Ectodermal cell (in vitro differentiated cells): ENCODE results near the gene SCGB3A1.

ENCODE experiments used
- H3K27ac ChIP-seq: 2 replicates; pipeline ENCODE4 v1.7.0; 2013; ENCODE audit warnings: mild to moderate bottlenecking, low read depth, low read length; ENCODE audit not compliant: insufficient read depth, poor library complexity, severe bottlenecking
- H3K27me3 ChIP-seq: 2 replicates; pipeline ENCODE4 v1.7.0; 2013; ENCODE audit warnings: mild to moderate bottlenecking, low read length; ENCODE audit not compliant: insufficient read depth, control insufficient read depth, poor library complexity, severe bottlenecking
- H3K36me3 ChIP-seq: one replicate; pipeline ENCODE4 v1.7.0; 2013; ENCODE audit warnings: low read length; ENCODE audit not compliant: control insufficient read depth, insufficient read depth
- H3K4me1 ChIP-seq: one replicate; pipeline ENCODE4 v1.7.0; 2013; ENCODE audit warnings: low read length; ENCODE audit not compliant: control insufficient read depth, insufficient read depth
- H3K4me3 ChIP-seq: 2 replicates; pipeline ENCODE4 v1.7.0; 2013; ENCODE audit warnings: low read depth, low read length, control low read depth; ENCODE audit not compliant: insufficient read depth
- H3K9me3 ChIP-seq: 2 replicates; pipeline ENCODE4 v1.7.0; 2013; ENCODE audit warnings: mild to moderate bottlenecking, low read length, moderate library complexity; ENCODE audit not compliant: control insufficient read depth
- WGBS, 2 experiments: methylation state at CpG; one replicate each; pipeline ENCODE4 v1.1.7; 2013; ENCODE audit warnings: missing lambda C conversion rate in 2 of 2; 5-methylcytosine and 5-hydroxymethylcytosine counted together

SCGB3A1 gene

DNA sequence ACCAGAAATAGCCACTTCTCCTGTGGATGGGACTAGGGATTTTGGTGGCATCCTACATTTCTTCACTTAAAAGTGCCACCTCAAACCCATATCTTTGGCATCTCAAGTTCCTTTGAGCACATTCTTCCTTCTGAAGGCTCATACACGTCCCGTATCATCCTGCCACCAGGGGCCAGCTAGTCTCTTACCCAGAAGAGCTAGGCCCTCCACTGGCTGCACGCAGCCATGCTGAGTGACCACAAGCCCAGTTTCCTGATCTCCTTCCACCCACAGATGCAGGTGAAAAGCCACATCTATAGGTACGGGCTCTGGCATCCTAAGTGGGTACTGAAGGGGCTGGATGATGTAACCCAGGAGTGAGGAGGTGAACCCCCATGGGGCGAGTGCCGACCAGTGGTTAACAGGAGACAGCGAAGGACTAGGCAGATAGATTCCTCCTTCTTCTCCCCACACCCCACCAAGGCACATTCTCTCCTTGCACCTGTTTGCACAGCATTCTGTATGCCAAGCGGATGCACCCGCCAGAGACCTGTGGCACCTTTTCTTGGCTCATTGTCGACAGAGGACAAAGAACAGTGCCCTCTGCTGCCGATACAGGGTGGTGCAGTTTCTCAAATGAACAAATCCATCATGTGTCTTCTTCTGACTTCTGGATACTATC lies 14.4 kb upstream of the SCGB3A1 start:
- 70 to 71% methylated on average over 11 of the region's 11 CpGs for WGBS, 2 experiments
- Histone ChIP-seq H3K4me3 (no peak overlapping the region), H3K36me3 (no peaks in the 10 kb centered on the region), H3K27me3 (no peaks in the 10 kb centered on the region), H3K27ac (no peak overlapping the region), H3K4me1 (no peaks in the 10 kb centered on the region), H3K9me3 (no peaks in the 10 kb centered on the region)

DNA sequence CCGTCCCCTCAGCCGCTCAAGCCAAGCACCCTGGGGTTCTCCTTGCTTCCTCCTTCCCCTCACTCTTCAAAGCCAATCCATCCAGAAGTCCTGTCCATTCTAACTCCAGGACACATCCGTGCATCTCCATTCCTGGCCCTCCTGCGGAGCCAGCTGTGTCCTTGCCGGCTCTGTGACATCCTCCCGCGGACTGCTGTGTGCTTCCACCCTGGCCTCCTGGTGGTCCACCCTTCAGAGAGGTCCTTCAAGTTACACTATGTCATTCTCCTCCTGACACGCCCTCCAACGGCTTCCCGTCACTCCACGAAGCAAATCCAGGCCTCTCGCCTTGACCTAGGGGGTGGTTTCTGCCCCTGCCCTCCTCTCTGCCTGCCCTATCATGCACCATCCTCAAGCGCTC lies 13.0 kb upstream of the SCGB3A1 start:
- no peaks in the 10 kb centered on the region for H3K9me3 ChIP-seq
- H3K36me3 ChIP-seq: no peaks in the 10 kb centered on the region
- H3K4me1 ChIP-seq: no peaks in the 10 kb centered on the region
- 84 to 88% methylated on average over 12 to 13 of the region's 13 CpGs for WGBS, 2 experiments
- H3K27ac ChIP-seq: no peak overlapping the region
- no peak overlapping the region for H3K4me3 ChIP-seq
- H3K27me3 ChIP-seq: no peaks in the 10 kb centered on the region

DNA sequence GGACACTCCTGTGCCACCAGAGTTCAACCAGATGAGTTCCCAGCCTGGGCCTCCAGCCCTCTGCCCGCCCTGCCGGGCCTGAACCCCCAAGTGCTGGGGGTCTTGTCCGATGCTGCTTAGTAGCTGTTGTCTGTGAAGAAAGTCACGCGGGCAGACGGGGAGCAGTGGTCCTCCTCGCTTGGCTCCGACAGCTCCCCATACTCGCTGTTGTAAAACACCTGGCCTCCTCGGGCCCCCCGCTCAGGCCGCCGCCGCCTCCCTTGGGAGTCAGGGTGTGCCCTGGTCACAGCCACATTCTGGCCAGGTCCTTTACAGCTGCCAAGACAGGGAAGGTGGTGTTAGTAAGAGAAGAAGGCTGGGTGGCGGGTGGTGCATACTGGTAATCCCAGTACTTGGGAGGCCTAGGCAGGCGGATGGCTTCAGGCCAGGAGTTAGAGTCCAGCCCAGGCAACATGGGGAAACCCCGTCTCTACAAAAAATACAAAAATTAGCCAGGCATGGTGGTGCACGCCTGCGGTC lies 11.8 kb upstream of the SCGB3A1 start:
- 94 to 95% methylated on average over 19 of the region's 19 CpGs for WGBS, 2 experiments
- Histone ChIP-seq H3K27ac (no peak overlapping the region), H3K36me3 (no peaks in the 10 kb centered on the region), H3K27me3 (no peaks in the 10 kb centered on the region), H3K4me1 (no peaks in the 10 kb centered on the region), H3K4me3 (no peak overlapping the region), H3K9me3 (no peaks in the 10 kb centered on the region)

DNA sequence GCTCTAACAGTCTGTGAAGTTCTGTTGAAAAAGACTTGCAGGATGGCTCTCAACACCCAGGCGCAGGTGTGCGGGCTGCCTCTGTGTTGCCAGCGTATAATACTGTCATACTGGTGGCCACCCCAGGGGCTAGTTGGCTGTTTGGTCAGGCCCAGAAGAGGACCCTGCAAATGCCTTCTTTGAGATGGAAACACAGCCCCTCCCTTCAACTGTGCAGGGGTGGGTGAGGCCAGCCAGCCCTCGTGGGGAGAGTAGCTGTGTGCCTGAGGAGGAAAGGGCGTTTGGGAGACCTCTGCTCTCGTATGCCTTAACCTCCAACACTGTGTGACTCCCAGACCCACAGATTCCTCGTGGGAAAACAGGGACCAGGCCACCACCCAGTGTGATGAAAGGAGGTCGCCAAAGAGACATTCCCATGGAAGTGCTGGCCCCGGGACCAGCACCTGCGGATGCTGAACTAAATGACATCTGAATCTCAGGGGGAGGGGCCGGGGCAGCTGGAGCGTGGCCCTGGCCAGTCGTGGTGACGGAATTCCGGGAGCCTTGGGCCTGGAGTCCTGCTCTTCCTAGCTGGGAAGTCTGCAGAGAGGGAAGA lies 11.3 kb upstream of the SCGB3A1 start:
- 71 to 76% methylated on average over 15 of the region's 15 CpGs for WGBS, 2 experiments
- H3K27ac ChIP-seq: no peak overlapping the region
- no peaks in the 10 kb centered on the region for H3K4me1 ChIP-seq
- no peaks in the 10 kb centered on the region for H3K36me3 ChIP-seq
- no peak overlapping the region for H3K4me3 ChIP-seq
- H3K27me3 ChIP-seq: no peaks in the 10 kb centered on the region
- H3K9me3 ChIP-seq: no peaks in the 10 kb centered on the region

DNA sequence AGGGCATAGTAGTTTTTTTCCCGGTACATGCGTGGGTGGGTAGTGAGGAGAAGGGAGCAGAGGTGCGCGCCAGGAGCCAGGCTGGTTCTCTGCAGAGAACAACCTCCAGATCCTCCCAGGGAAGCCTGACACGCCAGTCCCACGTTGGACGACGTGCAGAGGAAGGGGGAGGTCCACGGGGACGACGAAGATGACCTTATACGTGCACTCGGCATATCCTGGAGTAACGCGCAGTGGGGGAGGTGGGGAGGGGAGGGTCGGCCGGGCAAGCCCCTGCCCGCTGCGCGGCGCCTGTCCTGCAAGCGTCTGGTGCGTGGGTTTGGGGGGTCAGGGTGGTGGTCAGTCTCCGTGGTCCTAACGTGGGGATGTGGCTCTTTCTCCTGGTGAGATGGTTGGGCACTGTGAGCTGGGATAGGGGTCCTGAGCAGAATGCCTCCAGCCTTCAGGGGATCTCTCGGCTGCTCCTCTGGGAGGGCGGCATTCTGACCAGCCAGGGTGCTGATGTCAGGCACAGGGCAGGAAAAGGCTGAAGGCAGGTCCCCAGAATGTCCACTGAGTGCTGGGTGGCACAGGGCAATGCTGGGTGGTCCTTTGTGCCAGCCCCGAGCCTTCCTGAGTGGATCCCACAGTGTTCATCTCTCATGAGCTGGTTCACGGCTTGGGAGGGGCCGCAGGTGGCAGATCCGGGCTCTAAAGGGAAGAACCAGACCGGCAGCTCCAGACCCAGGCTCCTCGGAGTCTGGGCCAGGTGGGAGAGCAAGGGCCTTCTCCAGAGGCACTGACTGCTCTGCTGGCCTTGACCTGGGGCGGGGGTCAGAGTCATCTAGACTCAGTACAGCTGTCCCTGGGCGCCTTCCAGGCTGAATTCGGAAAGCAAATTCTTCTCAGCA lies 10.5 kb upstream of the SCGB3A1 start:
- H3K4me3 ChIP-seq: no peak overlapping the region
- no peaks in the 10 kb centered on the region for H3K4me1 ChIP-seq
- WGBS, 2 experiments: 94 to 95% methylated on average over 36 of the region's 36 CpGs
- H3K36me3 ChIP-seq: no peaks in the 10 kb centered on the region
- H3K9me3 ChIP-seq: no peaks in the 10 kb centered on the region
- no peak overlapping the region for H3K27ac ChIP-seq
- no peaks in the 10 kb centered on the region for H3K27me3 ChIP-seq

DNA sequence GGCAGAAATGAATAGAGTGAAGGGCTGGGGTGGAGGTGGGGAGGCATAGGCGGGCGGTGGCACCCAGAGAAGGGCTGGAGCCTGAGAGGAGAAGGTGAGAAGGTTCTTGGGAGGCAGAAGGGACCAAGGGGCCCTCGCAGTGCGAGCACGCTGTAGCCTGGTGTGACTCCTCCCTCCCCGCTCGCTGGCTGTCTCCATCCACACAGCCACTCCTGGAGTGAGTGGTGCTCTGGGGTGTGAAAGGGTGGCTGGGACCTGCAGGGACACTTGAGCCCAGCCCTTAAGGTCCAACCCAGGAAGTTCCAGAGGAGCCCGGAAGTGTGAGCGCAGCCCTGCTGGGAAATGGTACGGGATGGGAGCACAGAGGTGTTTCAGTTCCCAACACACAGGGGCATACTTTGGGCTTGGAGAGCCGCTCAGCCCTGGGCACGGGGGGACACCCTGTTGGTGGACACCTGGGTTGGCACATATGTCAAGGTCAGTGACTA lies 9.3 kb upstream of the SCGB3A1 start:
- WGBS, 2 experiments: 93% methylated on average over 12 of the region's 12 CpGs

DNA sequence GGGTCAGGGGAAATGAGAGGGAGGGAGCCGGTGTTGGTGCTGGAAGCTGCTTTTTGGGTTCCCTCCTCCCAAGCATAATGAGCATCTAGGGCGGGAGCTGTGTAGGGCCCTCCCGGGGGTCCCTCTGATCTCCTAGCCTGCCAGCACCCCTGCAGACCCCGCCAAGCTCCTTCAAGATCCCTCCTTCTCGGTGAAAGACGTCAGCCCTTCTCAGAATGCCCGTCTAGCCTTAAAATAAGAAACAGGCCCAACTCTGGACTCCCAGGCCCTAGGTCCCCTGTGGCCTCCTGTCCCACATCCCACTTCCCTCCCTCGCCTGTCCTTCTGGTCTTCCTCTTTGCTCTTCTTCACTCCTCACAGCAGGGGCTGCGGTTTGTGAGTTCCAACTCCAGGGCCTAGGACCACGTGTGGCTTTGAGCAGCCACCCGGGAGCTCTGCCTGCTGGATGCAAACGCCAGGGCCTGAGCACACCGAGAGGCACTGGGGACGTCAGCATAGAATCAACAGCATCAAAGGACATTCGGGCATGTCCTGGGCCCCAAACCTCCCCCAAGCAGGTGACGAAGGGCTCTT lies 8.8 kb upstream of the SCGB3A1 start:
- WGBS, 2 experiments: 83 to 84% methylated on average over 16 of the region's 16 CpGs
- no peaks in the 10 kb centered on the region for H3K27me3 ChIP-seq
- H3K36me3 ChIP-seq: no peaks in the 10 kb centered on the region
- no peak overlapping the region for H3K27ac ChIP-seq
- H3K4me3 ChIP-seq: no peak overlapping the region
- no peaks in the 10 kb centered on the region for H3K4me1 ChIP-seq
- no peaks in the 10 kb centered on the region for H3K9me3 ChIP-seq

More for the DNA sequence above, 9.3 kb upstream of the SCGB3A1 start:
- no peak overlapping the region for H3K4me3 ChIP-seq
- H3K9me3 ChIP-seq: no peaks in the 10 kb centered on the region
- H3K27ac ChIP-seq: no peak overlapping the region
- H3K36me3 ChIP-seq: no peaks in the 10 kb centered on the region
- H3K4me1 ChIP-seq: no peaks in the 10 kb centered on the region
- H3K27me3 ChIP-seq: no peaks in the 10 kb centered on the region

DNA sequence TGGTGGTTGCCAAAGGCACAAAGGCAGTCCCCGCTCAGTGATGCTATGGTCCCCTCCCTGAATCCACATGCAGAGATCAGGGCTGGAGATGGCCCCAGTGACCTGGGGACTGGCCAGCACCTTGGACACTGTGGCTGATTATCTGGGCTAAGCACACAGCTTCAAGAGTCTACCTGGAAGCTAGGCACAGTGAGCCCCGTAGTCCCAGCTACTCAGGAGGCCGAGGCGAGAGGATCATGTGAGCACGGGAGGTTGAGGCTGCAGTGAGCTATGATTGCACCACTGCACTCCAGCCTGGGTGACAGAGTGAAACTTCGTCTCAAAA lies 8.3 kb upstream of the SCGB3A1 start:
- Histone ChIP-seq H3K4me1 (no peaks in the 10 kb centered on the region), H3K27me3 (no peaks in the 10 kb centered on the region), H3K4me3 (no peak overlapping the region), H3K36me3 (no peaks in the 10 kb centered on the region), H3K27ac (no peak overlapping the region), H3K9me3 (no peaks in the 10 kb centered on the region)
- whole genome bisulfite sequencing, 2 experiments: 93% methylated on average over 6 of the region's 6 CpGs

DNA sequence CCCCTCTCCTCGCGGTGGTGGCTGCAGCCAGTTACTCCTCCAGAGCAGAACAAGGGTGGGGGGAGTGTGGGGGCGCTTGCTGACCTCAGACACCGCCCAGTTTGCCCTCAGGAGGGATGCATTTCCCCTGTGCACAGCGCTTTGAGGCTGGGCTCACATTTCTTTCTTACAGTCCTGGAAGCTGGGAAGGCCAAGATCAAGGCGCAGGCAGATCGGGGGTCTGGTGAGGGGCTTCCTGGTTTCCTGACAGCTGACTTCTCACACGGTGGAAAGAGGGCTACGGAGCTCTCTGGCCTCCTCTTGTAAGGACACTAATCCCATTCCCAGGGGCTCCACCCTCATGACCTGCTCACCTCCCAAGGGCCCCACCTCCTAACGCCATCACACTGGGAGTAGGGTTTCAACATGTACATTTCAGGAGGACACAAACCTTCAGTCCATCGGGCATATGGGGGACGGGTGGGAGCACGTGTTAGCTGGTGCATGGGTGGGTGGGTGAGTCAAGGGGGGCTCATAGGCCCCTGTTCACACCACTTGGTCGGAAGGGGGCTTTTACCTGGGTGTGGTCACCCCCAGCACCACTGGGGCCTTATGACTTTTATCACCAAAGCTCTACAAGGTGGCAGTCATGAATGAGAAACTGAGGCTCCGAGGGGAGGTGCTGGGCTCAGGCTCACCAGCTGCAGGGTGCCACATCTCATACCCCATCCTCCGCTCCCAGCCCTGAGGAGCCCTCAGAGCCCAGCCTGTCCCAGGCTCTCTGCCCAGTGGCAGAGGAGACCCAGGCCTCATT lies 7.7 kb upstream of the SCGB3A1 start:
- Histone ChIP-seq H3K27ac (no peak overlapping the region), H3K4me3 (no peak overlapping the region), H3K27me3 (no peaks in the 10 kb centered on the region), H3K4me1 (no peaks in the 10 kb centered on the region), H3K36me3 (no peaks in the 10 kb centered on the region), H3K9me3 (no peaks in the 10 kb centered on the region)
- 94 to 95% methylated on average over 16 of the region's 16 CpGs for WGBS, 2 experiments
